ENCODE data around the gene CERS6. TPM values are rescaled to one million over a fixed set of nuclear protein-coding genes. Genes with fewer than 3 reads are reported as not detected.

The CERS6 gene
- total RNA-seq, 1 experiment from 2014 or later: 30.3 TPM

- Histone ChIP-seq H3K4me1 (ENCODE audit: control insufficient read depth, insufficient read depth, low read length) (no peaks in the 10 kb centered on the region), H3K9me3 (ENCODE audit: control insufficient read depth, insufficient read depth, low read depth, low read length) (no peaks in the 10 kb centered on the region), H3K4me3 (ENCODE audit: low read depth in 2 of 2, low read length in 2 of 2) (no peak overlapping the region), H3K36me3 (ENCODE audit: control insufficient read depth, insufficient read depth, low read length) (no peaks in the 10 kb centered on the region), H3K27ac (ENCODE audit: low read length) (no peak overlapping the region), H3K27me3 (ENCODE audit: control insufficient read depth, insufficient read depth, low read length) (peaks cover 6% of the 10 kb centered on the region; the same call in 1 of the 2 replicates)
- POLR2A ChIA-PET: no interaction called here
- intact Hi-C loops (cut with micrococcal nuclease; ENCODE audit: unreplicated experiment): no loop called here
- TF ChIP-seq POLR2AphosphoS5 (IDR thresholded peaks at IDR 0.05; ENCODE audit: low read depth, low read length): no peak
- TF ChIP-seq CTCF (IDR thresholded peaks at IDR 0.05): no peak
- TF ChIP-seq SIN3A (IDR thresholded peaks at IDR 0.05; ENCODE audit: borderline replicate concordance, insufficient read depth, low read depth, low read length): no peak
- no peak for TF ChIP-seq REST (IDR thresholded peaks at IDR 0.05; ENCODE audit: insufficient read depth in 1 of 2, low read depth in 2 of 2, low read length in 1 of 2)
- no peak for TF ChIP-seq TCF7L2 (IDR thresholded peaks at IDR 0.05; ENCODE audit: low read depth, low read length)
- CTCF ChIA-PET: no interaction called here
- DNase-seq (ENCODE audit: low read depth, low spot score) (no peak), ATAC-seq (no peak)
- BruUV-seq (replicated peaks): no TSS peak
- in situ Hi-C loops (cut with HindIII; ENCODE audit: low pct_unique_long_range_greater_than_20kb, low sequenced_read_pairs): no loop called here
These were observed 27.6 kb upstream of the CERS6 start for GRCh38 chr2:168428431-168428830.

GRCh38 chr2:168429988-168430387 is 26.1 kb upstream of the CERS6 start:
- no peak for TF ChIP-seq POLR2AphosphoS5 (IDR thresholded peaks at IDR 0.05; ENCODE audit: low read depth, low read length)
- no peak for TF ChIP-seq CTCF (IDR thresholded peaks at IDR 0.05)
- TF ChIP-seq REST (IDR thresholded peaks at IDR 0.05; ENCODE audit: insufficient read depth in 1 of 2, low read depth in 2 of 2, low read length in 1 of 2): no peak
- TF ChIP-seq SIN3A (IDR thresholded peaks at IDR 0.05; ENCODE audit: borderline replicate concordance, insufficient read depth, low read depth, low read length): no peak
- no peak for TF ChIP-seq TCF7L2 (IDR thresholded peaks at IDR 0.05; ENCODE audit: low read depth, low read length)
- Histone ChIP-seq H3K4me3 (ENCODE audit: low read depth in 2 of 2, low read length in 2 of 2) (no peak overlapping the region), H3K27ac (ENCODE audit: low read length) (no peak overlapping the region), H3K4me1 (ENCODE audit: control insufficient read depth, insufficient read depth, low read length) (no peaks in the 10 kb centered on the region), H3K36me3 (ENCODE audit: control insufficient read depth, insufficient read depth, low read length) (no peaks in the 10 kb centered on the region), H3K27me3 (ENCODE audit: control insufficient read depth, insufficient read depth, low read length) (peaks cover 6% of the 10 kb centered on the region; the same call in 1 of the 2 replicates), H3K9me3 (ENCODE audit: control insufficient read depth, insufficient read depth, low read depth, low read length) (no peaks in the 10 kb centered on the region)
- no TSS peak for BruUV-seq (replicated peaks)
- ATAC-seq: no peak
- no peak for DNase-seq (ENCODE audit: low read depth, low spot score)
- POLR2A ChIA-PET: no interaction called here
- intact Hi-C loops (cut with micrococcal nuclease; ENCODE audit: unreplicated experiment): no loop called here
- in situ Hi-C loops (cut with HindIII; ENCODE audit: low pct_unique_long_range_greater_than_20kb, low sequenced_read_pairs): no loop called here
- CTCF ChIA-PET: no interaction called here
